GM19025 (cell line): ENCODE results near the gene GPC3.

Source experiments
- ATAC-seq: cut with Tn5 transposase; IDR thresholded peaks from one replicate; pipeline ENCODE4 v1.9.1; 2021; ENCODE audit warnings: mild to moderate bottlenecking, low read depth, moderate library complexity; ENCODE audit not compliant: unreplicated experiment

GPC3 gene

GRCh38 chrX:133715715-133716114, 269.7 kb downstream of the GPC3 start:
- no peak for ATAC-seq

DNA sequence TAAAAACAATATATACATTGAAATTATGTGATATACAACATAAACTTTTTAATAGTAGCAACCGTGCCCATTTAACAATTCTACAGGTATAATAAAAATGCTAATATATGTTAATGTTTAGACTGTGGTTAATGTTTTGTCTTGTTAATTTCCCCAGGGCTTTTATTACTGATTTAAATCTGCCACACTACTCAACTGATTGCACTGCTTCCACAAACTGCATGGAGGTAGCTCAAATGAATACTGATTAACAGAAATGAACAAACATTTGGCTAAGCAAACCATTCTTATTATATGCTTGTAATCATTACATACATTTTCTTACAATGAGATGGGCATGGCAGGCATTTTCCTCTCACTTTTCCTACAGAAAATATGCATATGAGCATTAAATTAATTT, 275.9 kb downstream of the GPC3 start:
- no peak for ATAC-seq

DNA sequence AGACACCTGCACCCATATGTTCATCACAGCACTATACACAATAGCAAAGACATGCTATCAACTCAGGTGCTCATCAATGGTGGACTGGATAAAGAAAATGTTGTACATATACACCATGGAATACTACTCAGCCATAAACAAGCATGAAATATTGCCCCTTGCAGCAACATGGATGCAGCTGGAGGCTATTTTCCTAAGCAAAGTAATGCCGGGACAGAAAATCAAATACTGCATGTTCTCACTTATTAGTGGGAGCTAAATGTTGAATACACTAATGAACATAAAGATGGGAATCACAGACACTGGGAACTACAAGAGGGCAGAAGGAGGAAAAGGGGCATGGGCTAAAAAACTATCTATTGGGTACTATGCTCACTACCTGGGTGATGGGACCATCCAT, 278.5 kb downstream of the GPC3 start:
- ATAC-seq, result no peak

DNA sequence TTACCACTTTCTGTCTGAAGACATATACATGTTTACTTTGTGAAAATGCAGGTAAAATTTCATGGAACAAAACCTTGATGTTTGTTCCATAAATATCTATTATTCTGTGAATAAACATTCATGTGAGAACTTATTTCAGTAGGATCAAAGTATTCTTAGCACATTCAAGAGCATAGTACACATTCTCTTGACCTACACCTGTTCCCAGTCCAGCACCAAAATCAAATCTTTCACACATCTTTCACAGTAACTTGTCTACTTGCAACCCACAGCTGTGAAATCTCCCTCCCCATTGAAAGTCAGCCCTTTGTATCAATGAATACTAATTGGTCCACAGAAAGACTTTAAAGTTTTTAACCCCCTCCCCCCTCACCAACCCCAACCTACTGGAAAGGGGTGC, 283.2 kb downstream of the GPC3 start:
- ATAC-seq, result no peak

GRCh38 chrX:133699023-133699728, 286.2 kb downstream of the GPC3 start:
- ATAC-seq, result no peak

DNA sequence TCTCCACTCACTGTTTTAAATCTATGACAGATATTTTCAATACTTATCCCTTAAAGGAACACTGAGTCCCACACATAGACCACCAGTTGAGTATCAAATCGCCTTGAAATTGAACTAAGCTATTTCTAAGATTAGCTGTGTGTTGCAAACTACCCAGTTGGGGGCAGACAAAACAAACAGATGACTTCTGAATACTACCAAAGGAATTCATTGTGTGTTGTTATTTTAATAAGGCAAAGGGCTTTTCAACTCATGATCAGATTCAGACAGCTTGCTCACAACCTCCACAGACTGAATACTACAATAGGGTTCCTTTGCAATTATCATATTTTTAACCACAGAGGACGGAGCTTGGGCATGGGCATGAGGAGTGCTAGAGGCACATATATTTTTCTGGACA, 287.1 kb downstream of the GPC3 start:
- ATAC-seq, result no peak

DNA sequence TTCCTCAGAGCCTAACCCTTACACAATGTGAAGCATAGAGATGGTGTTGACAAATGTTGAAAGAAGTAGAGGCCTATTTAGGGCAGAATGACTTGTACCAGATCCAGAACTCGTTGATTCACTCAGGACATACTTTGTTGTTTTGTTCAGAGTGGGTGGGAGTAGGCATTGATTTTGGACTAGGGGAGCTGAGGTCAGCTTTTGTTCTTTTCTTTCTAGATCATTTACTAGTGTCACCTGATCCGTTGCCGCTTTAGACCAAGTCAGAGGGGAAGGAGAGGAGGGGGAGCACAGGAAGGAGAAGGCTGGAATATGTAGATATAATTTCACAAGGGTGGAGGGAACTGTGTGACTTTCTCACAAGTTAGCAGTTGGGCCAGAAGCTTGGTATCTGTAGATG, 287.7 kb downstream of the GPC3 start:
- ATAC-seq, result no peak

DNA sequence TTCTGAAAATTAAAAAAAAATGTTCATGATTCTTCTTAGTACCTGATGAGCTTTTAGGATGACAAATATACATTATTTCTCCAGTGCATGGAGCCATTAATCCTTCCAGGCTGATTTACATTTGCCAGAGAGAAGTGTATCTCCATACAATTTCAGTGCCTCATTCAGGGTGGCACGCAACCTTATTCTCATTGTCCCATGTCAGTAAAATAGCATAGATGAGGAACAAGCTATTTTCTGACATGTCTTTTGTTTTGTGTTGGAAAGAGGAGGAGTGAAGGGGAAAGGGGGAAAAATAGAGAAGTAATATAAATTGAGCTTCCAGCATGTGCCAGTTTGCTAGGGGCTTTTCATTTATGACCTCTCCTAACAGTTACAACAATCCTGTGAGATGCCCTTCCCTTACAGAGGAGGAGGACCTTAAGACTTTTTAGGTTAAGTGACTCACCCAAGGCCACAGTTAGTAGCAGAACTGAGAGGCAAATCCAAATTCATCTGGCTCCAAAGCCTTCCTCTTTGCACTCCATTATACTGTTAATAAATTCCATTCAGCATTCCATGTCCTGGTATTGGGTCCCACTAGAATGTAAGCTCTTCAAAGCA, 295.3 kb downstream of the GPC3 start:
- ATAC-seq, result no peak

DNA sequence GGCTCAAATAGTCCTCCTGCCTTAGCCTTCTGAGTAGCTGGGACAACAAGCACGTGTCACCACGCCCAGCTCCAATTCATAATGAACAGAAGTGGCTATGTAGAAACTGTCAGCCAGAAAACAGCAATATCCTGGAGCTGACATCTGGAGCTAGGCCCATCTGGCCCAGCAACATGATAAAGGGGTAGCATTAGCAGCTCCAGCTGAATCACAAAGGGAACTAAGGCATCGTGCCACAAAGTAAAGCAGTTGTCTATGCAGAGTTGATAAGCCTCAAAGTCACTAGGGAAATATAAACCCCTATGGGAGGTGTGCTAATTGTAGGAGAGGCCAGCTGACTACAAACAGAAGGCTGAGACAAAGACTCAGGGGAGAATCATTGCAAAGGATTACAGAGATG, 299.6 kb downstream of the GPC3 start:
- ATAC-seq, result no peak

- ATAC-seq, result no peak
Measured at GRCh38 chrX:133681897-133682296, 303.5 kb downstream of the GPC3 start.

DNA sequence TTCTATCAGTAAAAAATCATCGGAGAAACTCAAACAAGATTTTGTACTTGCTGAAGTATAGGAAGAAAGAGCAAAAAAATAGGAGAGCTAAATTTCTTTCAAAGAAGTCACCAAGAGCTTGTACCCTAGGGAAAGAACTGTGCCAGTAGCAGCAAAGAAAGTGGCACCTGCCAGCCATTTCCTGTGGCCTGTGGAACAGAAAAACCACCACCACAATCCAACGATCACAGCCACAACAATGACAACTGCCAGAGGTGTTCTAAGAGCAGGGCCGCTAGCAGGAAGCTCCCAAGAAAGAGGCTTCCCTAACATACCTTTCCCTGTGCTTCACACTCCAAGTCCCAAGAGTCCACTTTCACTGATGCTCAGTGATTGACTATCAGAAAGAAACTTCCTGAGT, 304.0 kb downstream of the GPC3 start:
- ATAC-seq, result no peak

DNA sequence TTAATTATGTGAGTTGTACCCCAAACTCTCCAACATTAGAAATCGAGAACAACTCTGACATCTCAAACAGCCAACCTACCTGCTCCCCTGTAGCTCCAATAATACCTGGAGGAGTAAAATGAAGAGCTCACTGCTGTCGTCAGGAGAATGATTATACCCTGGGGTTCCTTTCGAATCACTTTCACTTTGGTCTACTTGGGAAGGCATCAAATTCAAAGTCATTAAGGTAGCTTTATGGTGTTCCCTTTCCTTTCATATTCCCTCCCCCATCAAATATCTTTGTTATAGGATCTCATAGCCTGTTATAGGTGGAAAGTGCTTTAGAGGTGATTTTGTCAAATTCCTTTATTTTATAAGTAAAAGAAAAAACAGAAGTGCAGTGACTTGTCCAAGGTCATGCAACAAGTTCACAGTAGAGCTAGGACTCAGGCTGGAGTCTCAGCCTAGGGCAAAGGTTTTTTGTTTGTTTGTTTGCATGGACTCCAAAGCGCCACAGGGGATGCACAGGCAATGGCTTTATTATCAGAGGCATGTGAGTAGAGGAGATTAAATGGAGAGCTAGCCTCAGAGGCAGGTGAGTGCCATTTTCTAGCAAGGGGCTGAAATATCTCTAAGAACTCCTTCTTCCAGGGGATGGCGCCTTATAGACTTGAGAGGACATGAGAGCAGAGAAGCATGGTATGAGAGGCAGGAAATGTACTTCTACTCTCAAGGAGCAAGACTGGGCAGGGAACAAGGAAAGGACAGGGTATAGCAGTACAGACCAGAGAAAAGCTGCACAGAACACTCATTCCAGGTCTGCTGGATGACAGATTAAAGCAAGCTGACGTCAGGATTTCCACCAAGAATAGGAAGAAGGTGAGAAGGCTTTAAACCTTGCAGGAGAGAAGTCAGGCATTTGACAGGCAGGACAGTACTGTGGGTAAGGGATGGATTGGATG, 308.0 kb downstream of the GPC3 start:
- no peak for ATAC-seq

GRCh38 chrX:133676344-133677122, 308.9 kb downstream of the GPC3 start:
- no peak for ATAC-seq

DNA sequence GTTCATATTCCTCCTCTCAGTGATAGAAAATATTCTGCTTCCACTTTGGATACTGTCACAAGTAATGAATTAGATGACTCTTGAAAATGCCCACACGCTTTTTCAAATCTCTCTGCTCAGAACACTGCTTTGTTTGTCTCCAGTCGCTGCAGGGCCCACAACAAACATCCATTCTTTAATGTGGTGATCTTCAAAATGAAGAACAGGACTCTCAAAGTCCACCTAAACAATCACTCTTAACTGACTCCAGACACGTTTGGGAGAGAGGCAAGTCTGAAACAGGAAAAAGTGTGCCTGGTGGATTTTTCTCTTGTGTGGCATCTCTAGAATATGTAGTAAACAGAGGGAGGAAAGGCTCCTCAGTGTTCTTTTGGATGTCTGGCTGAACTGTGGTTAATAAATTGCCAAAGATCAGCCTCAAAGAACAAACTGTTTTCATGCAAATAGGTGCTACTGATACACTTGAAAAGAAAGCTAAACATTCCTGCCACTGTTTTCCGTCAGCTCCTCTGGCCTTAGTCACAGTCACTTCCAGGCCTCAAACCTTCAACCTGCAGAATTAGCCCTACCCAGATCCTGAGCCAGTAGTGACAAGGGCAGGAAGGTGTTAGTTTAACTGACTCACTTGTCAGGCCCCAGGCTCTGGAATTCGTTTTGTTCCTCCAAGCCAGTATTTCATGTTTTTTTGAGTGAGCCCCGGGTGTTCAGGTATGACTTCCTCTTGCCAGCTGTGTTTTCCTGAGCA, 310.5 kb downstream of the GPC3 start:
- no peak for ATAC-seq

DNA sequence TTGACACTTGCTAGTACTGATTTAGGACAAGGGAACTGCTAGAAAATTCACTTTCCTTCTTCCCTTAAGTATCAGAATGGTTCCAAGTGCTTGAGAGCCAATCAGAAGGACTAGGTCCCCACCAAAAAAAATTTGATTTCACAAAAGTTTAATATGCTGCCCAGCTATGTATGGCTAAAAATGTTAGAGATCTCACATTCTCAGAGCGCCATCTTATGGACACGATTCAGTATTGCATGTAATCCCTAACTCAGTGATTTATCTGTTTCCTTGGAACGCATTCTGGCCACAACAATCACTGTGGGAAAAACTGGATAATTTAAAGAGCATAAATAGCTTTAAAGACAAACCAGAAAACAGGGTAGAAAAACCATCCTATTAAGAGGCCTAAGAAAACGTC, 315.0 kb downstream of the GPC3 start:
- ATAC-seq, result no peak

DNA sequence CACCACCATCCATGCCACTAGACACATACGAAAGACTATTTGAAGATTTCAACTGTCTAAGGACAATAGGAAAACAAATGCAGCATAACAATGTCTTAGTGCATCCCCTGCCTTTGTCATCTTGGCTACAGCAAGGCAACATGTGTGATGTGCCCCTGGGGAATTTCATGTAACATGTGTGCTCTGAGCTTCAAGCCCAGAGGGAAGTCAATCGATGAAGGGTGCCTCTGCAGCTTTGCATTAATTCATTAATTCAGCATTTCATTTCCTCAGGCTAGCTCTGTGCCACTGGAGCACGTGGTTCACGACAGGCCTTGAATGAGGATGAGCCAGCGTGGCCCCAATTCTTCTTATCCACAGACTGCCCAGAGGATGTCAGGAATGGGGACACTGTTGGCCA, 316.2 kb downstream of the GPC3 start:
- ATAC-seq, result no peak

DNA sequence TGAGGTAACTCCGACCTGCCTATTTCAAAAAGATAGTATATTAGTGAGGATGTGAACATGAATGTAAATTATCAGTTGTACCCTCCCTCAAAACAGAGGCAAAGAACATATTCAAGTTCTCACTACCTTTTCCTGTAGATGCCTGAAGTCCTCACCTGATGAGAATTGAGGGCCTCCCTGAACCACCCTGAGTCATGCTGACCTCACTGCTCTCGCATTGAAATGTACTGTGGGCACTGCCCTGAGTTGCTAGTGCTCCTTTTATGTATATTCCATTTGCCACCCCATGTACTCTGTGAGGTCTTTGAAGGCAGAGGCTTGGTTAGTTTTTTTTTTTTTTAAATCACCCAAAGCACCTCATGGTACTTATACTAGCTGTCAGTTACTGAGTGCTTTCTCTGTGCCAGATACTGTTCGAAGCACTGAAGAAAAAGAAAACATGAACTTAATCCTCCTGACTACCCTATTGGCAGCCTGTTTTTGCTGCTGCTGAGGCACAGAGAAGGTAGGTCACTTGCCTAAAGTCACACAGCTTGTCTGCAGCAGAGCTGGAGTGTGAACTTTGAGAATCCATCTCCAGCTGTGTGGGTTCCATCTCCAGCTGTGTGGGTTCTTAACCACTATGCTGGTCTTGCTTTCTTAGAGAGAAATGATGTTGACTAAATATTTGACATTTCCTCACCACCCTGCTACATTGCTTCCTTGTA, 317.0 kb downstream of the GPC3 start:
- ATAC-seq, result no peak

- no peak for ATAC-seq
Measured at GRCh38 chrX:133666256-133666655, 319.1 kb downstream of the GPC3 start.
